Stromal cell of bone marrow (primary cell): ENCODE measurements around the gene PRIMPOL.

Source experiments
- DNase-seq: peaks from one replicate; pipeline ENCODE4 v3.0.0-alpha.2; 2012; ENCODE audit warnings: low read depth

Gene PRIMPOL

GRCh38 chr4:184668096-184668495 is 18.6 kb downstream of the PRIMPOL start:
- no peak for DNase-seq

GRCh38 chr4:184668511-184669114 is 19.1 kb downstream of the PRIMPOL start:
- DNase-seq, result no peak

GRCh38 chr4:184669251-184669650 is 19.7 kb downstream of the PRIMPOL start:
- DNase-seq, result no peak

- DNase-seq, result no peak
Observed at GRCh38 chr4:184671101-184671500, 21.6 kb downstream of the PRIMPOL start.

- no peak for DNase-seq
Observed at GRCh38 chr4:184672741-184673140, 23.2 kb downstream of the PRIMPOL start.

GRCh38 chr4:184674011-184674410 is 24.5 kb downstream of the PRIMPOL start:
- no peak for DNase-seq

GRCh38 chr4:184675018-184675417 is 25.5 kb downstream of the PRIMPOL start:
- no peak for DNase-seq

- DNase-seq, result no peak
Observed at GRCh38 chr4:184675821-184676492, 26.4 kb downstream of the PRIMPOL start.

- no peak for DNase-seq
Observed at GRCh38 chr4:184680698-184681097, 31.2 kb downstream of the PRIMPOL start.

GRCh38 chr4:184681916-184682315 is 32.4 kb downstream of the PRIMPOL start:
- no peak for DNase-seq

GRCh38 chr4:184684491-184685189 is 35.1 kb downstream of the PRIMPOL start:
- DNase-seq, result no peak

- no peak for DNase-seq
Observed at GRCh38 chr4:184688005-184688404, 38.5 kb downstream of the PRIMPOL start.

- peak; percentile 76 for DNase-seq
Observed at GRCh38 chr4:184688447-184688846, 38.9 kb downstream of the PRIMPOL start.

- no peak for DNase-seq
Observed at GRCh38 chr4:184689681-184690080, 40.1 kb downstream of the PRIMPOL start.

GRCh38 chr4:184693056-184693455 is 43.5 kb downstream of the PRIMPOL start:
- DNase-seq, result no peak

GRCh38 chr4:184694412-184694956 is 44.9 kb downstream of the PRIMPOL start:
- DNase-seq, result no peak

GRCh38 chr4:184695178-184695896 is 45.8 kb downstream of the PRIMPOL start:
- DNase-seq, result no peak

GRCh38 chr4:184697956-184698355 is 48.4 kb downstream of the PRIMPOL start:
- DNase-seq, result no peak

- DNase-seq, result no peak
Observed at GRCh38 chr4:184699941-184700340, 50.4 kb downstream of the PRIMPOL start.

GRCh38 chr4:184702114-184702513 is 52.6 kb downstream of the PRIMPOL start:
- no peak for DNase-seq

GRCh38 chr4:184705692-184706091 is 56.2 kb downstream of the PRIMPOL start:
- DNase-seq, result no peak

GRCh38 chr4:184706453-184706852 is 56.9 kb downstream of the PRIMPOL start:
- no peak for DNase-seq
